AG04449 (cell line): ENCODE measurements around the gene CCDC117.

Source experiments
- CTCF ChIA-PET: fragments of 350-600 bp; formaldehyde crosslinking; extraction: SDS; loops from one replicate; lab custom pipeline; 2021; ENCODE audit warnings: antibody characterized with exemption; lab: Yijun Ruan, JAX
- POLR2A ChIA-PET: fragments of 400-600, 350-600 bp; formaldehyde crosslinking; extraction: SDS; loops from one replicate; lab custom pipeline; 2020; ENCODE audit warnings: antibody characterized with exemption, inconsistent platforms; lab: Yijun Ruan, JAX
- DNase-seq: peaks from one replicate; pipeline ENCODE4 v3.0.0-alpha.2; 2010; ENCODE audit warnings: low read depth, low spot score
- H3K4me3 ChIP-seq: 2 replicates; pipeline ENCODE4 v1.5.1; 2011; ENCODE audit warnings: low read depth, mild to moderate bottlenecking, control low read depth, low read length
- TF ChIP-seq, protein P1 (sequence below): IDR thresholded peaks from one replicate; pipeline ENCODE4 v1.5.1; 2011; ENCODE audit warnings: mild to moderate bottlenecking, moderate library complexity, low read length, control low read depth, inconsistent platforms; ENCODE audit not compliant: insufficient read depth; ENCODE audit errors: missing control alignments

The CCDC117 gene

GRCh38 chr22:28815729-28816128 lies 43.2 kb downstream of the CCDC117 start:
- H3K4me3 ChIP-seq, result no peak overlapping the region
- POLR2A ChIA-PET, result interaction anchor here (0.5 kb wide), 1 partner anchor 8 kb away, joined by 6 read pairs; no protein-coding TSS in a partner anchor
- no peak for DNase-seq
- CTCF ChIA-PET, result interaction anchor here (1.7 to 7.2 kb wide), 2 partner anchors 14 to 15 kb away, joined by 5 to 59 read pairs; partner anchors contain the start of gene XBP1
- TF ChIP-seq, protein P1, sequence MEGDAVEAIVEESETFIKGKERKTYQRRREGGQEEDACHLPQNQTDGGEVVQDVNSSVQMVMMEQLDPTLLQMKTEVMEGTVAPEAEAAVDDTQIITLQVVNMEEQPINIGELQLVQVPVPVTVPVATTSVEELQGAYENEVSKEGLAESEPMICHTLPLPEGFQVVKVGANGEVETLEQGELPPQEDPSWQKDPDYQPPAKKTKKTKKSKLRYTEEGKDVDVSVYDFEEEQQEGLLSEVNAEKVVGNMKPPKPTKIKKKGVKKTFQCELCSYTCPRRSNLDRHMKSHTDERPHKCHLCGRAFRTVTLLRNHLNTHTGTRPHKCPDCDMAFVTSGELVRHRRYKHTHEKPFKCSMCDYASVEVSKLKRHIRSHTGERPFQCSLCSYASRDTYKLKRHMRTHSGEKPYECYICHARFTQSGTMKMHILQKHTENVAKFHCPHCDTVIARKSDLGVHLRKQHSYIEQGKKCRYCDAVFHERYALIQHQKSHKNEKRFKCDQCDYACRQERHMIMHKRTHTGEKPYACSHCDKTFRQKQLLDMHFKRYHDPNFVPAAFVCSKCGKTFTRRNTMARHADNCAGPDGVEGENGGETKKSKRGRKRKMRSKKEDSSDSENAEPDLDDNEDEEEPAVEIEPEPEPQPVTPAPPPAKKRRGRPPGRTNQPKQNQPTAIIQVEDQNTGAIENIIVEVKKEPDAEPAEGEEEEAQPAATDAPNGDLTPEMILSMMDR, result no peak

DNA sequence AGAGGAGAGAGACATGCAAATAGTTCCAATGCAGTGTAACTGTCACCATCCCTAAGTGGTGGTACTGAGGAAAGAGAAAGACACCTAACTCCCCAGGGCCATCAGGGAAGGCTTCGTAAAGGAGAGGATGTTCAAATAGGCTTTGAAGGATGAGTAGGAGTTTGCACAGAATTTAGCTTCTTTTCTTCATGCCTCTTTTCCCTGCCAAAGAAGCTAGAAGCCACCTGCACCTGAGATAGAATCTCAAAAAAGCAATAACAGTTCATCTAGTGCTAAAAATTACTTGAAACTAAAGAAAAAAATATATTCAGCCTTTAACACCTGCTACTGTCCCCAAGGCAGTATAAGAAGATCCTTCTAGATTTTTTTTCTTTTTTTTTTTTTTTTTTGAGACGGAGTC lies 44.6 kb downstream of the CCDC117 start:
- TF ChIP-seq, protein P1, result no peak
- CTCF ChIA-PET, result interaction anchor here (1.0 to 7.2 kb wide), 3 partner anchors 12 to 217 kb away, joined by 3 to 59 read pairs (median 5); partner anchors contain the start of gene XBP1
- POLR2A ChIA-PET, result no interaction called here
- H3K4me3 ChIP-seq, result no peak overlapping the region
- DNase-seq, result no peak

- DNase-seq, result no peak
- ChIA-PET POLR2A (interaction anchor here (2.0 kb wide), 1 partner anchor 18 kb away, joined by 8 read pairs; the partner anchor contains the start of gene XBP1), CTCF (interaction anchor here (0.7 to 7.2 kb wide), 5 partner anchors 9 to 427 kb away, joined by 3 to 59 read pairs (median 7); no protein-coding TSS in a partner anchor)
- TF ChIP-seq, protein P1, result no peak
- no peak overlapping the region for H3K4me3 ChIP-seq
Observed at GRCh38 chr22:28817919-28818859, 45.7 kb downstream of the CCDC117 start.

DNA sequence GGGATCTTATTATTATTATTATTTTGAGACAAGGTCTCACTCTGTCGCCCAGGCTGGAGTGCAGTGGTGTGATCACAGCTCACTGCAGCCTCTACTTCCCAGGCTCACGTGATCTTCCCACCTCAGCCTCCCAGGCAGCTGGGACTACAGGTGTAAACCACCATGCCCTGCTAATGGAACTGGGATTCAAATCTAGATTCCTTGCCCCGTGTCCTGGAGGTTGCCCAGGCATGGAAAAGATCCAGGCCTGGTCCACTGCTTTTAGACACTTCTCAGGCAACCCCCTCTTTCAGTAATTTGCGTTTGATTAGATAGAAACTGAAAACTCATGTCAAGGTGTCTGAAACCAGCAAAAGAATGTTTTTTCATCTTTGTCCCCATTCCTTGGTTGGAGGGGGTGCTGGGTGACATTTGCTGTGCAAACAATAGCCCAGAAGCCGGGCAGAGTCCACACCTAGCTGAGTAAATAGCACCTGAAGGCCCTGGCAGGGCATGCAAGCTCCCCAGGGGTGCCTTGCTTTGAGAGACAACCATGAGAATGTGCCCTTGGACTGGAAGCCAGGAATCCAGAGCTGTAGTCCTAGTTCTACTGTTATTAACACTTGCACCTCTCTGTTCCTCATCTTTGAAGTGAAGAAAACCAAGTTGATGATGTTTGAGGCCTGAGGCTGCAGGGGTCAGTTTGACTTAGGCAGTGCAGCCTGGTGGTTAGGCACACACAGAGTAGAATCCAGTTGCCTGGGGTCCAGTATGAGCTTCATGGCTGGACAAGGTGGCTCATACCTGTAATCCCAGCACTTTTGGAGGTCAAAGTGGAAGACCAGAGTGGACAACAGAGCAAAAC lies 47.0 kb downstream of the CCDC117 start:
- H3K4me3 ChIP-seq, result no peak overlapping the region
- CTCF ChIA-PET, result interaction anchor here (1.2 to 7.2 kb wide), 7 partner anchors 10 to 219 kb away, joined by 3 to 59 read pairs (median 7); no protein-coding TSS in a partner anchor
- POLR2A ChIA-PET, result interaction anchor here (2.0 kb wide), 1 partner anchor 19 kb away, joined by 8 read pairs; the partner anchor contains the start of gene XBP1
- TF ChIP-seq, protein P1, result no peak
- no peak for DNase-seq

DNA sequence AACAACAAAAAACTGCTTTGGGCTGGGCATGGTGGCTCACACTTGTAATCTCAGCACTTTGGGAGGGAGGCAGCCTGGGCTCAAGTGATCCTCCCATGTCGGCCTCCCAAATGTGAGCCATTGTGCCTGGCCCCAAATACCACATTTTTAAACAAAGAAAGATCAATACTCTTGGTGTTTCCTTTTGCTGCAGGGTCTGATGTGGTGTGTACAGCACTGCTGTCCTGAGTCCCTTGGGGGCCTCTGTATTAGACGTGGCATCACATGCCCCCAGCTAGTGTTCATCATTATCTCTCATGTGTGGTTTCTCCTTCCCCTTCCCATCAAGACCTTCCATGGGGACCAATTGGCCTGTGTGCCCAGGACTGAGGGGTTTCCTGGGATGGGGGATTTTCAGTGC lies 48.4 kb downstream of the CCDC117 start:
- ChIA-PET POLR2A (interaction anchor here (0.7 kb wide), 1 partner anchor 16 kb away, joined by 3 read pairs; no protein-coding TSS in a partner anchor), CTCF (interaction anchor here (0.6 to 3.4 kb wide), 3 partner anchors 8 to 220 kb away, joined by 4 to 14 read pairs (median 11); no protein-coding TSS in a partner anchor)
- TF ChIP-seq, protein P1, result no peak
- H3K4me3 ChIP-seq, result no peak overlapping the region
- no peak for DNase-seq
